Measurements from ENCODE around the gene PCLO. TPM values are rescaled to one million over a fixed set of nuclear protein-coding genes. Genes with fewer than 3 reads are reported as not detected.
A peak's percentile ranks its signal among the peaks of the same experiment; 100 is the strongest.

The PCLO gene
- total RNA-seq, 1 experiment from 2014 or later: 7.5 TPM

GRCh38 chr7:83130191-83130590 lies 32.5 kb downstream of the PCLO start:
- H3F3A ChIP-seq (ENCODE audit: low read length, unreplicated experiment): no peaks in the 10 kb centered on the region
- no peak overlapping the region for H3K4me3 ChIP-seq (ENCODE audit: low read length)
- no peaks in the 10 kb centered on the region for H3K9me3 ChIP-seq (ENCODE audit: low read length)
- H3K9me2 ChIP-seq (replicated peaks; ENCODE audit: low read length): no peaks in the 10 kb centered on the region
- ATAC-seq (no peak), DNase-seq (no peak)
- no peaks in the 10 kb centered on the region for H3K36me3 ChIP-seq (ENCODE audit: low read depth, low read length)
- POLR2A ChIA-PET (ENCODE audit: unreplicated experiment): interaction anchor here (0.7 kb wide), 1 partner anchor 810 kb away, joined by 5 read pairs; no protein-coding TSS in a partner anchor
- CTCF ChIA-PET: no interaction called here
- no peaks in the 10 kb centered on the region for H4K20me1 ChIP-seq (ENCODE audit: low read length)
- H2AFZ ChIP-seq (ENCODE audit: low read length): no peak overlapping the region
- no peaks in the 10 kb centered on the region for H3K79me2 ChIP-seq (ENCODE audit: low read length)
- intact Hi-C loops (cut with micrococcal nuclease): loop anchor here (2.0 kb wide), 1 partner anchor 33 kb away; the partner anchor contains the start of gene PCLO
- no TSS peak for BruUV-seq (replicated peaks)
- peak overlapping the region; percentile 36; the same call in 1 of the 2 replicates for H3K4me2 ChIP-seq (ENCODE audit: low read length)
- H3K9ac ChIP-seq (ENCODE audit: low read length): no peak overlapping the region
- peaks cover 17% of the 10 kb centered on the region for H3K4me1 ChIP-seq (ENCODE audit: insufficient read depth, low read length)
- TF ChIP-seq CTCF (conservative IDR thresholded peaks at IDR 0.05; ENCODE audit: low read depth, low read length): no peak
- TF ChIP-seq EZH2 (IDR thresholded peaks at IDR 0.05; ENCODE audit: low read length, unreplicated experiment): no peak
- TF ChIP-seq EZH2phosphoT487 (IDR thresholded peaks at IDR 0.05; ENCODE audit: borderline replicate concordance, low read length): no peak
- H3K27ac ChIP-seq (ENCODE audit: low read length): peak overlapping the region; percentile 46
- H3K27me3 ChIP-seq (ENCODE audit: low read length): no peaks in the 10 kb centered on the region

GRCh38 chr7:83119494-83119893 lies 43.2 kb downstream of the PCLO start:
- H3K4me3 ChIP-seq (ENCODE audit: low read length): no peak overlapping the region
- POLR2A ChIA-PET (ENCODE audit: unreplicated experiment): no interaction called here
- H2AFZ ChIP-seq (ENCODE audit: low read length): no peak overlapping the region
- no peak overlapping the region for H3K4me2 ChIP-seq (ENCODE audit: low read length)
- H3K4me1 ChIP-seq (ENCODE audit: insufficient read depth, low read length): no peaks in the 10 kb centered on the region
- H3K36me3 ChIP-seq (ENCODE audit: low read depth, low read length): no peaks in the 10 kb centered on the region
- H3F3A ChIP-seq (ENCODE audit: low read length, unreplicated experiment): no peaks in the 10 kb centered on the region
- H3K79me2 ChIP-seq (ENCODE audit: low read length): no peaks in the 10 kb centered on the region
- no peaks in the 10 kb centered on the region for H3K9me2 ChIP-seq (replicated peaks; ENCODE audit: low read length)
- CTCF ChIA-PET: no interaction called here
- H3K9ac ChIP-seq (ENCODE audit: low read length): no peak overlapping the region
- no peak for ATAC-seq
- DNase-seq: no peak
- H3K27ac ChIP-seq (ENCODE audit: low read length): no peak overlapping the region
- TF ChIP-seq EZH2phosphoT487 (IDR thresholded peaks at IDR 0.05; ENCODE audit: borderline replicate concordance, low read length) (no peak), EZH2 (IDR thresholded peaks at IDR 0.05; ENCODE audit: low read length, unreplicated experiment) (no peak), CTCF (conservative IDR thresholded peaks at IDR 0.05; ENCODE audit: low read depth, low read length) (no peak)
- no peaks in the 10 kb centered on the region for H3K27me3 ChIP-seq (ENCODE audit: low read length)
- H3K9me3 ChIP-seq (ENCODE audit: low read length): no peaks in the 10 kb centered on the region
- no peaks in the 10 kb centered on the region for H4K20me1 ChIP-seq (ENCODE audit: low read length)
- intact Hi-C loops (cut with micrococcal nuclease): no loop called here
- BruUV-seq (replicated peaks): no TSS peak

GRCh38 chr7:83119026-83119382 lies 43.7 kb downstream of the PCLO start:
- no peak overlapping the region for H3K4me2 ChIP-seq (ENCODE audit: low read length)

More at GRCh38 chr7:83119026-83119382, 43.7 kb downstream of the PCLO start:
- no peak for TF ChIP-seq CTCF (conservative IDR thresholded peaks at IDR 0.05; ENCODE audit: low read depth, low read length)
- TF ChIP-seq EZH2 (IDR thresholded peaks at IDR 0.05; ENCODE audit: low read length, unreplicated experiment): no peak
- TF ChIP-seq EZH2phosphoT487 (IDR thresholded peaks at IDR 0.05; ENCODE audit: borderline replicate concordance, low read length): no peak
- DNase-seq (no peak), ATAC-seq (peak; percentile 22; the same call in 1 of the 2 replicates)
- ChIA-PET CTCF (no interaction called here), POLR2A (ENCODE audit: unreplicated experiment) (no interaction called here)
- Histone ChIP-seq H3K9me2 (replicated peaks; ENCODE audit: low read length) (no peaks in the 10 kb centered on the region), H3K79me2 (ENCODE audit: low read length) (no peaks in the 10 kb centered on the region), H3K36me3 (ENCODE audit: low read depth, low read length) (no peaks in the 10 kb centered on the region), H3K27me3 (ENCODE audit: low read length) (no peaks in the 10 kb centered on the region), H3F3A (ENCODE audit: low read length, unreplicated experiment) (no peaks in the 10 kb centered on the region), H3K4me3 (ENCODE audit: low read length) (no peak overlapping the region), H3K9ac (ENCODE audit: low read length) (no peak overlapping the region), H3K9me3 (ENCODE audit: low read length) (no peaks in the 10 kb centered on the region), H2AFZ (ENCODE audit: low read length) (no peak overlapping the region), H3K27ac (ENCODE audit: low read length) (no peak overlapping the region), H4K20me1 (ENCODE audit: low read length) (no peaks in the 10 kb centered on the region), H3K4me1 (ENCODE audit: insufficient read depth, low read length) (no peaks in the 10 kb centered on the region)
- BruUV-seq (replicated peaks): no TSS peak
- intact Hi-C loops (cut with micrococcal nuclease): no loop called here
